Measurements from ENCODE around the gene ANKRD53.

Gene ANKRD53

GRCh38 chr2:70947556-70948184 lies 30.8 kb upstream of the ANKRD53 start:
- Histone ChIP-seq H2AK5ac (ENCODE audit: low read length, severe bottlenecking) (no peak overlapping the region), H4K91ac (ENCODE audit: low read length) (peak overlapping the region; percentile 65), H2BK12ac (ENCODE audit: low read length in 2 of 2) (no peak overlapping the region), H3K4me2 (ENCODE audit: low read length, poor library complexity, severe bottlenecking) (no peak overlapping the region), H3K27me3 (ENCODE audit: control insufficient read depth in 1 of 2, insufficient read depth in 1 of 2, low read length in 2 of 2) (peaks cover 1 to 5% of the 10 kb centered on the region in 2 experiments), H3K9ac (ENCODE audit: low read length) (peak overlapping the region; percentile 67), H3K79me1 (replicated peaks; ENCODE audit: low read length, poor library complexity, severe bottlenecking) (no peaks in the 10 kb centered on the region), H3K9me3 (ENCODE audit: control insufficient read depth, low read length) (no peaks in the 10 kb centered on the region), H2BK120ac (ENCODE audit: low read depth, low read length) (no peak overlapping the region), H3K18ac (ENCODE audit: low read depth in 1 of 2, low read length in 2 of 2) (no peak overlapping the region), H3K4me3 (ENCODE audit: insufficient read depth in 1 of 2, low read depth in 1 of 2, low read length in 2 of 2) (peak overlapping the region in 1 of 2 experiments; percentile 70), H3K27ac (ENCODE audit: low read length, poor library complexity, severe bottlenecking) (no peak overlapping the region), H4K8ac (ENCODE audit: low read length) (peak overlapping the region; percentile 17), H2BK5ac (ENCODE audit: low read depth, low read length, poor library complexity, severe bottlenecking) (no peak overlapping the region), H3K4me1 (ENCODE audit: control insufficient read depth, insufficient read depth, low read depth, low read length) (peaks cover 28% of the 10 kb centered on the region), H3K23ac (ENCODE audit: low read length in 2 of 2) (no peak overlapping the region), H2AFZ (ENCODE audit: low read depth, low read length) (peak overlapping the region; percentile 32), H3K4ac (ENCODE audit: low read depth in 1 of 2, low read length in 2 of 2) (no peak overlapping the region), H3K36me3 (ENCODE audit: control insufficient read depth in 1 of 2, insufficient read depth in 2 of 2, low read depth in 1 of 2, low read length in 2 of 2) (no peaks in the 10 kb centered on the region), H3K14ac (ENCODE audit: low read length in 2 of 2) (no peak overlapping the region), H2BK15ac (ENCODE audit: low read depth, poor library complexity, severe bottlenecking) (no peak overlapping the region)
- peak; percentile 58 for DNase-seq
- 36% methylated on average over 11 of the region's 11 CpGs for WGBS

GRCh38 chr2:70948337-70949003 lies 30.0 kb upstream of the ANKRD53 start:
- Histone ChIP-seq H3K9ac (ENCODE audit: low read length) (peak overlapping the region; percentile 67), H3K79me1 (replicated peaks; ENCODE audit: low read length, poor library complexity, severe bottlenecking) (no peaks in the 10 kb centered on the region), H4K8ac (ENCODE audit: low read length) (peak overlapping the region; percentile 28), H4K91ac (ENCODE audit: low read length) (no peak overlapping the region), H3K23ac (ENCODE audit: low read length in 2 of 2) (no peak overlapping the region), H2BK5ac (ENCODE audit: low read depth, low read length, poor library complexity, severe bottlenecking) (no peak overlapping the region), H3K4me3 (ENCODE audit: insufficient read depth in 1 of 2, low read depth in 1 of 2, low read length in 2 of 2) (peak overlapping the region; percentile 15 to 70), H3K4me2 (ENCODE audit: low read length, poor library complexity, severe bottlenecking) (peak overlapping the region; percentile 67), H2BK120ac (ENCODE audit: low read depth, low read length) (no peak overlapping the region), H3K27ac (ENCODE audit: low read length, poor library complexity, severe bottlenecking) (no peak overlapping the region), H2AK5ac (ENCODE audit: low read length, severe bottlenecking) (no peak overlapping the region), H3K4me1 (ENCODE audit: control insufficient read depth, insufficient read depth, low read depth, low read length) (peaks cover 20% of the 10 kb centered on the region), H3K27me3 (ENCODE audit: control insufficient read depth in 1 of 2, insufficient read depth in 1 of 2, low read length in 2 of 2) (peaks cover 4 to 8% of the 10 kb centered on the region in 2 experiments), H3K36me3 (ENCODE audit: control insufficient read depth in 1 of 2, insufficient read depth in 2 of 2, low read depth in 1 of 2, low read length in 2 of 2) (no peaks in the 10 kb centered on the region), H2AFZ (ENCODE audit: low read depth, low read length) (peak overlapping the region; percentile 55), H2BK12ac (ENCODE audit: low read length in 2 of 2) (no peak overlapping the region), H3K18ac (ENCODE audit: low read depth in 1 of 2, low read length in 2 of 2) (no peak overlapping the region), H3K9me3 (ENCODE audit: control insufficient read depth, low read length) (no peaks in the 10 kb centered on the region), H2BK15ac (ENCODE audit: low read depth, poor library complexity, severe bottlenecking) (no peak overlapping the region), H3K14ac (ENCODE audit: low read length in 2 of 2) (no peak overlapping the region), H3K4ac (ENCODE audit: low read depth in 1 of 2, low read length in 2 of 2) (no peak overlapping the region)
- DNase-seq: peak; percentile 76
- WGBS: 13% methylated on average over 24 of the region's 27 CpGs

- 77% methylated on average over 6 of the region's 11 CpGs for WGBS
Measured at GRCh38 chr2:70949086-70949485, 29.3 kb upstream of the ANKRD53 start.

GRCh38 chr2:70954886-70955285 lies 23.5 kb upstream of the ANKRD53 start:
- H3K36me3 ChIP-seq (ENCODE audit: control insufficient read depth in 1 of 2, insufficient read depth in 2 of 2, low read depth in 1 of 2, low read length in 2 of 2): no peaks in the 10 kb centered on the region
- H2BK5ac ChIP-seq (ENCODE audit: low read depth, low read length, poor library complexity, severe bottlenecking): no peak overlapping the region
- H3K4me1 ChIP-seq (ENCODE audit: control insufficient read depth, insufficient read depth, low read depth, low read length): no peaks in the 10 kb centered on the region
- H3K14ac ChIP-seq (ENCODE audit: low read length in 2 of 2): no peak overlapping the region
- H3K9me3 ChIP-seq (ENCODE audit: control insufficient read depth, low read length): no peaks in the 10 kb centered on the region
- no peak overlapping the region for H3K4ac ChIP-seq (ENCODE audit: low read depth in 1 of 2, low read length in 2 of 2)
- H2BK15ac ChIP-seq (ENCODE audit: low read depth, poor library complexity, severe bottlenecking): no peak overlapping the region
- WGBS: 77% methylated on average over 6 of the region's 7 CpGs
- H2BK120ac ChIP-seq (ENCODE audit: low read depth, low read length): no peak overlapping the region
- no peaks in the 10 kb centered on the region for H3K79me1 ChIP-seq (replicated peaks; ENCODE audit: low read length, poor library complexity, severe bottlenecking)
- no peak overlapping the region for H4K91ac ChIP-seq (ENCODE audit: low read length)
- no peak overlapping the region for H2AFZ ChIP-seq (ENCODE audit: low read depth, low read length)
- no peak overlapping the region for H2AK5ac ChIP-seq (ENCODE audit: low read length, severe bottlenecking)
- no peak for DNase-seq
- H3K4me2 ChIP-seq (ENCODE audit: low read length, poor library complexity, severe bottlenecking): no peak overlapping the region
- H3K4me3 ChIP-seq (ENCODE audit: insufficient read depth in 1 of 2, low read depth in 1 of 2, low read length in 2 of 2): no peak overlapping the region
- H3K18ac ChIP-seq (ENCODE audit: low read depth in 1 of 2, low read length in 2 of 2): no peak overlapping the region
- peaks cover 20 to 29% of the 10 kb centered on the region in 2 experiments for H3K27me3 ChIP-seq (ENCODE audit: control insufficient read depth in 1 of 2, insufficient read depth in 1 of 2, low read length in 2 of 2)
- no peak overlapping the region for H3K9ac ChIP-seq (ENCODE audit: low read length)
- no peak overlapping the region for H3K27ac ChIP-seq (ENCODE audit: low read length, poor library complexity, severe bottlenecking)
- no peak overlapping the region for H2BK12ac ChIP-seq (ENCODE audit: low read length in 2 of 2)
- no peak overlapping the region for H4K8ac ChIP-seq (ENCODE audit: low read length)
- H3K23ac ChIP-seq (ENCODE audit: low read length in 2 of 2): no peak overlapping the region

More at GRCh38 chr2:70949086-70949485, 29.3 kb upstream of the ANKRD53 start:
- H3K23ac ChIP-seq (ENCODE audit: low read length in 2 of 2): no peak overlapping the region
- H3K9me3 ChIP-seq (ENCODE audit: control insufficient read depth, low read length): no peaks in the 10 kb centered on the region
- H2BK15ac ChIP-seq (ENCODE audit: low read depth, poor library complexity, severe bottlenecking): no peak overlapping the region
- H3K4me2 ChIP-seq (ENCODE audit: low read length, poor library complexity, severe bottlenecking): no peak overlapping the region
- no peak overlapping the region for H3K14ac ChIP-seq (ENCODE audit: low read length in 2 of 2)
- H2BK120ac ChIP-seq (ENCODE audit: low read depth, low read length): no peak overlapping the region
- H3K18ac ChIP-seq (ENCODE audit: low read depth in 1 of 2, low read length in 2 of 2): no peak overlapping the region
- H2BK5ac ChIP-seq (ENCODE audit: low read depth, low read length, poor library complexity, severe bottlenecking): no peak overlapping the region
- H3K4me1 ChIP-seq (ENCODE audit: control insufficient read depth, insufficient read depth, low read depth, low read length): peaks cover 15% of the 10 kb centered on the region
- no peak overlapping the region for H3K4me3 ChIP-seq (ENCODE audit: insufficient read depth in 1 of 2, low read depth in 1 of 2, low read length in 2 of 2)
- H3K4ac ChIP-seq (ENCODE audit: low read depth in 1 of 2, low read length in 2 of 2): no peak overlapping the region
- H3K27me3 ChIP-seq (ENCODE audit: control insufficient read depth in 1 of 2, insufficient read depth in 1 of 2, low read length in 2 of 2): peaks cover 8 to 9% of the 10 kb centered on the region in 2 experiments
- no peak overlapping the region for H4K91ac ChIP-seq (ENCODE audit: low read length)
- no peak overlapping the region for H2AK5ac ChIP-seq (ENCODE audit: low read length, severe bottlenecking)
- H2AFZ ChIP-seq (ENCODE audit: low read depth, low read length): no peak overlapping the region
- H3K36me3 ChIP-seq (ENCODE audit: control insufficient read depth in 1 of 2, insufficient read depth in 2 of 2, low read depth in 1 of 2, low read length in 2 of 2): no peaks in the 10 kb centered on the region
- H3K27ac ChIP-seq (ENCODE audit: low read length, poor library complexity, severe bottlenecking): no peak overlapping the region
- no peak overlapping the region for H3K9ac ChIP-seq (ENCODE audit: low read length)
- no peak overlapping the region for H4K8ac ChIP-seq (ENCODE audit: low read length)
- no peak for DNase-seq
- no peak overlapping the region for H2BK12ac ChIP-seq (ENCODE audit: low read length in 2 of 2)
- no peaks in the 10 kb centered on the region for H3K79me1 ChIP-seq (replicated peaks; ENCODE audit: low read length, poor library complexity, severe bottlenecking)

Data from mesenchymal stem cell (in vitro differentiated cells and primary cell).